Measurements from ENCODE around the gene TBC1D5.
"Not testable (repeated sequence)": the region's sequence is repeated elsewhere in the genome, so short reads cannot be mapped to it uniquely, and the experiment has no call there.

Gene TBC1D5

DNA sequence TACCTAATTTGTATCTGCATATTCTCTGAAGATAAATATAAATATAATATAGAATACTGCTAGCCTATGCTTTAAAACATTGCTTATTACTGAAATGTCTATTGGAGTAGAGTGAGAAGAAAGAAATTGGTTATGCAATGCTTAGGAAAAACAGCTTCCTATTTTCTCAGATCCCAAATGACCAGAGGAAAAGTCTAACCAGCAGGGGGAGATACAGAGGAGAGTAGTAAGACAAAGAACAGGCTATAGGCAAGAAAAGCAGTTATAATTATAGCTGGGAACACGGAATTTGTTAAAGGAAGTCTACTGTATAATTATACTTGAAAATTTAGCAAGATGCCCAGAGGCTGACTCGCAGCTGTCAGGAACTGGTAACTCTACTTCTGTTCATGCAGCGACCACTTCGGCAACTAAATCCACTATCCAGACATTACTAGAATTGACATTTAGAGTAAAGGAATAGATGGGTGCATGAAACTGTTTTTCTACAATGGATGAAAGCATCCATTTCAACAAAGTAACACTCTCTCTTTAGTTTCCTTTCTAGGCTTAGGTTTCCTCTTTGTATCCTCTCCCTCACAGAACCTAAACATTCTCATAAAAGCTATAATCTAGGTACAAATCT lies 97.2 kb downstream of the TBC1D5 start:
- no peak for DNase-seq (ENCODE audit: low read depth in 3 of 3)

DNA sequence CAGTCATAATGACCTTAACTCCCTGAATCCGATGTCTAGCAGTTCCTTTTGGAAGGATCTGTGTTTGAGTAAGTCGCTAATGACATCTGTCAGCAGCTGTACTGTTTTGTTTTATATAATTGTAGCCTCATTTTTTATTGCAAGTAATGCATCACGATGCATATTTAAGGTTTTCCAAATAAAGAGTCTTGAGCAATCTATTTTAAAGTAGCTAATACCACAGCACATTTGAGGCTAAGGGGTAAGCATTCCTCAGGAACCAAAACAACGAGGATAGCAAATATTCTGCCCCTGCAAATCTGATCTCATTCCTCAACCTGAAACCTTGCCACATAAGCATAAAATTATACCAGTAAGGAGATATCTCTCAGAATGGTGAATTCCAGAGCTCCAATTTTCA lies 98.7 kb downstream of the TBC1D5 start:
- no peak for DNase-seq (ENCODE audit: low read depth in 3 of 3)

GRCh38 chr3:17642474-17642873 lies 100.0 kb downstream of the TBC1D5 start:
- DNase-seq (ENCODE audit: low read depth in 3 of 3) = no peak

DNA sequence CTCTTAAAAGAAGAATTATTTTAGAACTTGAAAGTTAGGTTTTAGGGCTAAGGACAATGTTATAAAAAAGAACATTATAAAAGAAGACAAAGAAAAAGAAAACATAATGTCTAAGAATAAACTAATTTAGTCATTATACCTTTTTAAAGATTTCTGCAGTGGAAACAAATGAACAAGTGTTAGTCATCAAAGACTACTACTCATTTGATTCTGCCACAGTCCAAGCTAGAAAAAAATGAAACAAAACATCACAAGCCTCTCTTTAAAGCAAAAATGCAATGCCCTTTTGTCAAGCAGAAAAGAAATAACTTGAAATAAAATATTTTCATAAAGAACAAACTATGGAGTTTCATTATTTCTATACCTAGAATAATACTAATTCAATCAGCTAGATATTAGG lies 102.0 kb downstream of the TBC1D5 start:
- DNase-seq (ENCODE audit: low read depth in 3 of 3) = no peak

GRCh38 chr3:17639765-17640164 lies 102.7 kb downstream of the TBC1D5 start:
- DNase-seq (ENCODE audit: low read depth in 3 of 3) = no peak

GRCh38 chr3:17639257-17639656 lies 103.2 kb downstream of the TBC1D5 start:
- DNase-seq (ENCODE audit: low read depth in 3 of 3) = no peak

- DNase-seq (ENCODE audit: low read depth in 3 of 3) = no peak
Measured at GRCh38 chr3:17638356-17638755, 104.1 kb downstream of the TBC1D5 start.

DNA sequence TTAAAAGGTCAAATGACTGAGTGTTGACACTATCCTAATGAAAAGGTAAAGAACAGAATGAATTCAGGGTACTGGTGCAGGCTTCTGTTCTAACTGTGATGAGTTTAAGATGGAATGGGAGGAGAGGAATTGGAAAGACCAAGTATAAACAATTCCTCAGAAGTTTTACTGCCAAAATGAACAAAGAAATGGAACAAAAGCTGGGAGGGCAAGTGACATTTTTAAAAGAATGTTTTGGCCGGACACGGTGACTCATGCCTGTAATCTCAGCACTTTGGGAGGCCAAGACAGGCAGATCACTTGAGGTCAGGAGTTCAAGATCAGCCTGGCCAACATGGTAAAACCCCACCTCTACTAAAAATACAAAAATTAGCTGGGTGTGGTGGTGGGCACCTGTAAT lies 106.8 kb downstream of the TBC1D5 start:
- not testable (repeated sequence) for DNase-seq (ENCODE audit: low read depth in 3 of 3)

GRCh38 chr3:17634964-17635363 lies 107.5 kb downstream of the TBC1D5 start:
- DNase-seq (ENCODE audit: low read depth in 3 of 3) = no peak

DNA sequence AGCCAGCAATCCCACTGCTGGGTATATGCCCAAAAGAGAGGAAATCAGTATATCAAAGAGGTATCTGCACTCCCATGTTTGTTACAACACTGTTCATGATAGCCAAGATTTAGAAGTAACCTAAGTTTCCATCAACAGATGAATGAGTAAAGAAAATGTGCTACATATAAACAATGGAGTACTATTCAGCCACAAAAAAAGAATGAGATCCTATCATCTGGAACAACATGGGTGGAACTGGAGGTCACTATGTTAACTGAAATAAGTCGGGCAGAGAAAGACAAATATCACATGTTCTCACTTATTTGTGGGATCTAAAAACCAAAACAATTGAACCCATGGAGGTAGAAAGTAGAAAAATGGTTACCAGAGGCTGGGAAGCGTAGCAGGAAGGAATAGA lies 108.2 kb downstream of the TBC1D5 start:
- no peak for DNase-seq (ENCODE audit: low read depth in 3 of 3)

DNA sequence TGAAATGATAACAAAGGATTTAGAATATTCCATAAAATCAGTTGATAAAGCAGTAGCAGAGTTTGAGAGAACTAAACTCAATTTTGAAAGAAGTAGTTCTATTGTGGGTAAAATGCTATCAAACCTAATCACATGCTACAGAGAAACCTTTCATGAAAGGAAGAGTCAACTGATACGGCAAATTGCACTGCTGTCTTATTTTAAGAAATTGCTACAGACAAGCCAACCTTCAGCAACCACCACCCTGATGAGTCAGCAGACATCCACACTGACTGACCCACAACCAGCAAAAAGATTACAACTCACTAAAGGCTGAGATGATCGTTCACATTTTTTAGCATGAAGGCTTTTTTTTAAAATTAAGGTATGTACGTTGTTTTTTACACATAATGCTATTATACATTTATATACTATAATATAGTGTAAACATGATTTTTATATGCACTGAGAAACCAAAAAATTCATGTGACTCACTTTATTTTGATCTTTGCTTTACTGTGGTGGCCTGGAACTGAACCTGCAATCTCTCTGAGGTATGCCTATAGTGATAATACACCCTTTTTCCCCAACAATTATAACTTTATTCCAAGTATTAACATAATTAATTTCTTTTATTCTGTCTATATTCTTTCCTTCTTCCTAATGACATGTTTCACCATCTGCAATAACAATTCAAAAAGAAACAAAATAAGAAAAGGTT lies 109.9 kb downstream of the TBC1D5 start:
- DNase-seq (ENCODE audit: low read depth in 3 of 3) = no peak

DNA sequence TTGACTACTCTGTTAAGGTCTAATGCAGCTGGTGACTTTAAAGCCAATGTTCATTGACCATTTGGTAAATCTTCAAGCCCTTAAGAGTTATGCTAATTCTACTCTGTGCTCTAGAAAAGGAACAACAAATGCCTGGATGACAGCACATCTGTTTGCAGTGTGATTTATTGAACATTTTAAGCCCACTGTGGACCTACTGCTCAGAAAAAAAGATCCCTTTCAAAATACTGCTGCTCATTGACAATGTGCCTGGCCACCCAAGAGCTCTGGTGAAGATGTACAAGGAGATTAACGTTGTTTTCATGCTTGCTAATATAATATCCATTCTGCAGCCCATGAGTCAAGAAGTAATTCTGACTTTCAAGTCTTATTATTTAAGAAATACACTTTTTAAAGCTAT lies 110.8 kb downstream of the TBC1D5 start:
- DNase-seq (ENCODE audit: low read depth in 3 of 3) = no peak

DNA sequence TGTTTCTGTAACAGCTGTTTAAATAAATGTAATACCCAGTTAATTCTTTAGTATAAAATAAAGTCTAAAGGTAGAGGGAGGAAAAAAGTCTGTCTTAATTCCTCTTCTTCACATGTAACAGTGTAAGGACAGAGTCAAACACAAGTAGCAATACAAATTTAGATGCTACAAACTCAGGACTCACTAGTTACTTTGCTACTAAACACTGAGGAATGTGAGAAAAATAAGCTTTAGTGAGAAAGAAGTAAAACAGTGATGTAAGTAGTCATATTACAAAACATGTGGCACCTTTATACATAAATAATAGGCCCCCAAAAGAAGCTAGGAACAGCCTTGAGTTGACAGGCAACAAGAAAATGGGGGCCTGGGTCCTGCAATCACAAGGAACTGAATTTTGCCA lies 113.0 kb downstream of the TBC1D5 start:
- DNase-seq (ENCODE audit: low read depth in 3 of 3) = no peak

DNA sequence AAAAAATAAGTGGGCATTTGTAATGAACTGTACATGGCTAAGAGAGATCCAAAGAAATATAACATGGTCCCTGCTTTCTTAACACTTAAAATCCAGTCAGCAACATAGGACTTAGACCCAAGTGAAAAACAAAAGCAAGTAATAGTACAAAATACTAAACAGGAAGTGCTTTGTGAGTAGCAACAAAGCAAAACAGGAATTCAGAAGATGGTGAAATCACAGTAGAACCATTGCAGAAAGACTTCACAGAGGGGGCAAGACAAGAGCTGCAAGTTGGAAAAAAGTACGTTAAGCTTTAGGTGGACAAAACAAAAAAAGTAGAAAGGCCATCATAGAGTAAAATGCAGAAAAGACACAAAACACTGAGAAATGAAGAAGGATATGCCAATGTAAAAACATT lies 116.0 kb downstream of the TBC1D5 start:
- DNase-seq (ENCODE audit: low read depth in 3 of 3) = no peak

DNA sequence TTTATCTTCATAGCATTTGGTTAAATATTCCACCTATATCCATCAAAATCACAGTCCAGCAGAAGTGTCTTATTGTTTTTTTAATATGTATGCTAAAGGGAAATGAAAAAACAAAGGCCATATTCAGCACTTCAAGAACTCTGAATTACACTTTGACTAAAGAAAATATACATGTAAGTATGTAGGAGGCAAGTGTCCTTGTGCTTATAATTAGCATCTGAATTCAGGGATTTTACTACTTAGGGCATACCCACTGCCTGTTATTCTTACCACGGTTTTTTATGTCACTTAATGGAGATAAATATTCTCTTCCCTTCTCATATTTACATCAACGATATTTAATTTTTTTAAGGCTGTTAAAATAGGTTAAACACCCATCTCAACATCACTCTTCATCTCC lies 117.3 kb downstream of the TBC1D5 start:
- DNase-seq (ENCODE audit: low read depth in 3 of 3) = no peak

GRCh38 chr3:17623464-17623863 lies 119.0 kb downstream of the TBC1D5 start:
- no peak for DNase-seq (ENCODE audit: low read depth in 3 of 3)

DNA sequence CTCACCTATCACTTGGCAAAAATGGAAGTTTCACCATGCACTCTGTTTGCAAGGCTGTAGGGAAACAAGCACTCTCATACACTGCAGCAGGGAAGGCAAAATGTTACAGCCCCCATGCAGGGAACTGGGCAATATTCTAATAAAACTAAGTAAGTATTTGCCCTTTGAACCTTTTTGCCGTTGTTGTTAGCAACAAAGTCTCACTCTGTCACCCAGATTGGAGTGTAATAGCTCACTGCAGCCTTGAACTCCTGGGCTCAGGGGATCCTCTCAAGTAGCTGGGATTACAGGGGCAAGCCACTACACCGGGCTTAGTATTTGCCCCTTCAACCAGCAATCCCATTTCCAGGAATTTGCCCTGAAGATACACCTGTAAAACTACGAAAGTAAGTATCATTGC lies 122.5 kb downstream of the TBC1D5 start:
- DNase-seq (ENCODE audit: low read depth in 3 of 3) = no peak

DNA sequence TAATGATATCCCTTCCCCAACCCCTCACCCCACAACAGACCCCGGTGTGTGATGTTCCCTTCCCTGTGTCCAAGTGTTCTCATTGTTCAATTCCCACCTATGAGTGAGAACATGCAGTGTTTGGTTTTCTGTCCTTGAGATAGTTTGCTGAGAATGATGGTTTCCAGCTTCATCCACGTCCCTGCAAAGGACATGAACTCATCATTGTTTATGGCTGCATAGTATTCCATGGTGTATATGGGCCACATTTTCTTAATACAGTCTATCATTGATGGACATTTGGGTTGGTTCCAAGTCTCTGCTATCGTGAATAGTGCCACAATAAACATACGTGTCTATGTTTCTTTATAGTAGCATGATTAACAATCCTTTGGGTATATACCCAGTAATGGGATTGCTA lies 129.4 kb downstream of the TBC1D5 start:
- DNase-seq (ENCODE audit: low read depth in 3 of 3) = not testable (repeated sequence)

DNA sequence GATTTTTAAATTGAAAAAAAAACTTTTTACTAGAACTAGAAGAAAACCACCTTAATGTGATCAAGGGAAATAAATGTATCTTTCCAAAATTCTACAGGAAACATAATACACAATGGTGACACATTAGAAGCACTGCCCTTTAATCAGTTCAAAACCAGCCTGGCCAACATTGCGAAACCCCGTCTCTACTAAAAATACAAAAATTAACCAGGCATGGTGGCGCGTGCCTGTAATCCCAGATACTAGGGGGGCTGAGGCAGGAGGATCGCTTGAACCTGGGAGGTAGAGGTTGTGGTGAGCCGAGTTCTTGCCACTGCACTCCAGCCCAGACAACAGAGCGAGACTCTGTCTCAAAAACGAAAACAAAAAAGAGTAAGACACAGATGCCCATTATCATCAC lies 134.5 kb downstream of the TBC1D5 start:
- no peak for DNase-seq (ENCODE audit: low read depth in 3 of 3)

- no peak for DNase-seq (ENCODE audit: low read depth in 3 of 3)
Measured at GRCh38 chr3:17605934-17606333, 136.5 kb downstream of the TBC1D5 start.

GRCh38 chr3:17605032-17605431 lies 137.4 kb downstream of the TBC1D5 start:
- DNase-seq (ENCODE audit: low read depth in 3 of 3) = no peak

DNA sequence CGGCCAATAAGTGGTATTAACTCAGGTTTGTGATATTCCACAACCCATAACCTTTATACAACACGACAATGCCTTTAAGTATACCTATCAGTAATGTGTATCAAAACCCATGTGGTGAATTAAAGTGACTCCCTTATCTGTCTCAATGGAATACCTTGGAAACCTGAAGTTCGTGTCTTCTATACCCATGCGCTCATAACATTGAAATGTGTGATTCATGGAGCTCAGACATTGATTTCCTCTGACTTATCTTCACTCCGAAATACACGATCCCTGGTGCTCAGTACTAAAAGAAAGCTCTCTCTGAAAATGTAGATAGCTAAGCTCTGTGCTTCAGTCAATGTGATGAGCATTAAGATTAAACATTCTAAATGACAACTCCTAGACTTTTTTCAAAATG lies 140.3 kb downstream of the TBC1D5 start:
- no peak for DNase-seq (ENCODE audit: low read depth in 3 of 3)

DNA sequence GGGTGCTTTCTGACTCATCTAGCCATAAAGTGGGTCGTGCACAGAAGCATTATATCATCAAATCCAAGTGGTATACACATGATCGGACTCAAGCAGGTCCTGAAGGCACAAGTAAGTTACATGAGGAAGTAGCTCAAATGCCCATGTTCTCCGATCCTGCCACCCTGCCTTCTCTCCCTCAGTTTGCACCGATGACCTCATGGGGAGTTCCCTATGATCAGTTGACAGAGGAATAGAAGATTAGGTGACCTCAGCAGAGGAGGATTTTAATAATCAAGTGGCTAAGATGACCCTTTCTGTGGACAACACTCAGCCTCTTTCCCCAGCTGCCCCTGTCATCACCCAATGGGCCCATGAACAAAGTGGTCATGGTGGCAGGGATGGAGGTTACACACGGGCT lies 149.5 kb downstream of the TBC1D5 start:
- DNase-seq (ENCODE audit: low read depth in 3 of 3) = no peak

DNA sequence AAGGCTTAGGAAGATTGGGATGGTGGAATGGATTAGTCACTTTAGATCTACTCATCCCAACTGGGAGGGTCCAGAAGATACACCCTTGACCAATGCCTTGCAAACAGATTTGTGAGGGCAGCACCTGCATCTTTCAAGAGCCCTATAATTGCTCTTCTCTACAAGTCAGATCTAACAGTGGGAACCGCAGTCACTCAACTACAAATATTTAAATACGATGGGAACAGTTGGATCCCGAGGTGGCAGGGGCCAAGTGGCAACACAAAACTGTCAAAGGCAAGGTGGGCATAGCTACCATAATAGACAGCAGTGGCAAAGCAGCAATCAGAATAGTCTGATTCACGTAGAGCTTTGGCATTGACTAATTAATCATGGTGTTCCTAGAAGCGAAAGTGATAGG lies 152.0 kb downstream of the TBC1D5 start:
- DNase-seq (ENCODE audit: low read depth in 3 of 3) = no peak

All from stimulated activated CD4-positive, alpha-beta T cell treated with anti-CD3 and anti-CD28 coated beads, TNF-alpha, amount 100 ng/mL, for 4 hours (primary cell).